ENCODE results near the gene EID2B. TPM values are rescaled to one million over a fixed set of nuclear protein-coding genes. Genes with fewer than 3 reads are reported as not detected.

The EID2B gene
- total RNA-seq, 1 donor from 2014 or later: 2.1 TPM

DNA sequence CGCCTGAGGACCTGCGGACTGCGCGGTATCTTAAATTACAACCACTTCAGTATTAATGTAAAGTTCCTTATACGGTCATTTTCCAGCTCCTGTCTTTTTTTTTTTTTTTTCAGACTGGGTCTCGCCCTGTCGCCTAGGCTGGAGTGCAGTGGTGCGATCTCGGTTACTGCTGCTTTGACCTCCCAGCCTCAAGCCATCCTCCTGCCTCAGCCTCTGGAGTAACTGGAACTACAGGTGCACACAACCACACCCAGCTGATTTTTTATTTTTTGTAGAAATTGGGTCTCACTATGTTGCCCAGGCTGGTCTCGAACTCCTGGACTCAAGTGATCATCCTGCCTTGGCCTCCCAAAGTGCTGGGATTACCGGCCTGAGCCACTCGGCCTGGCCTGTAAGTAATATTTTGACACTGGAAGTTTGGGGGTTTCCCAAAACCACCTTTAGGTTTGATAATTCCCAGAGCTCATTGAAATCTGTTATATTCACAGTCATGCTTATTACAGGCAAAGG lies 406 bp upstream of the EID2B start:
- DNase-seq (ENCODE audit: low spot score): no peak

DNA sequence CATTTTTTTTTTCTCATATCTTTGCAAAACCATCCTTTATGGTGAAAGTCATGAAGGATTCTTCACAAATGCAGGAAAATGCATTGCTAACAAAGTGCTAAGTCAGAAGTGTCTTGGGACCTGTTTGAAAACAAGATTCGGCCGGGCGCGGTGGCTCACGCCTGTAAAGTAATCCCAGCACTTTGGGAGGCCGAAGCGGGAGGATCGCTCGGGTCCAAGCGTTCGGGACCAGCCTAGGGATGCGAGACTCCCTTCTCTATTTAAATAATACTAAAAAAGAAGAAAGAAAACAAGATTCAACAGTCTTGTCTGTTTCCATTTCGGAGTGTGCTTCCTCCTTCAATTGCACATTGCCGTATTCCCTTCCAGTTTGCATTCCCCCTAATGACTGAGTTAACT lies 819 bp downstream of the EID2B start:
- no peak for DNase-seq (ENCODE audit: low spot score)

DNA sequence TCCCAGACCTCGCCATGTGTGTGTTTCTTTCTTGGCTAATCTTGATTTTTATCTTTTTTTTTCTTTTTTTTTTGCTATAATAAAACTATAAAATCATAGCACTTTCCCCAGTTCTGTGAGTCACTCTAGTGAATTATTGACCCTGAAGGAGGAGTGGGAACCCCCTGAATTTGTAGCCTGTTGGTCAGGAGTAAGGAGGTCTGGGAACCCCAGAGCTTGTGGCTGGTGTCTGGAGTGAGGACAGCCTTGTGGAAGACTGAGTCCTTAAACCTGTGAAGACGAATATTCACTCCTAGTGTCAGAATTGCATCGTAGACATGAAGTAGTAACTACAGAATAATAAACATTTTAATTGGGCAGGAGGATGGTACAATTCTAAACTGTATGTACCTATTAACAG lies 7.4 kb downstream of the EID2B start:
- DNase-seq (ENCODE audit: low spot score): no peak

- DNase-seq (ENCODE audit: low spot score): no peak
Observed at GRCh38 chr19:39524495-39524894, 8.2 kb downstream of the EID2B start.

DNA sequence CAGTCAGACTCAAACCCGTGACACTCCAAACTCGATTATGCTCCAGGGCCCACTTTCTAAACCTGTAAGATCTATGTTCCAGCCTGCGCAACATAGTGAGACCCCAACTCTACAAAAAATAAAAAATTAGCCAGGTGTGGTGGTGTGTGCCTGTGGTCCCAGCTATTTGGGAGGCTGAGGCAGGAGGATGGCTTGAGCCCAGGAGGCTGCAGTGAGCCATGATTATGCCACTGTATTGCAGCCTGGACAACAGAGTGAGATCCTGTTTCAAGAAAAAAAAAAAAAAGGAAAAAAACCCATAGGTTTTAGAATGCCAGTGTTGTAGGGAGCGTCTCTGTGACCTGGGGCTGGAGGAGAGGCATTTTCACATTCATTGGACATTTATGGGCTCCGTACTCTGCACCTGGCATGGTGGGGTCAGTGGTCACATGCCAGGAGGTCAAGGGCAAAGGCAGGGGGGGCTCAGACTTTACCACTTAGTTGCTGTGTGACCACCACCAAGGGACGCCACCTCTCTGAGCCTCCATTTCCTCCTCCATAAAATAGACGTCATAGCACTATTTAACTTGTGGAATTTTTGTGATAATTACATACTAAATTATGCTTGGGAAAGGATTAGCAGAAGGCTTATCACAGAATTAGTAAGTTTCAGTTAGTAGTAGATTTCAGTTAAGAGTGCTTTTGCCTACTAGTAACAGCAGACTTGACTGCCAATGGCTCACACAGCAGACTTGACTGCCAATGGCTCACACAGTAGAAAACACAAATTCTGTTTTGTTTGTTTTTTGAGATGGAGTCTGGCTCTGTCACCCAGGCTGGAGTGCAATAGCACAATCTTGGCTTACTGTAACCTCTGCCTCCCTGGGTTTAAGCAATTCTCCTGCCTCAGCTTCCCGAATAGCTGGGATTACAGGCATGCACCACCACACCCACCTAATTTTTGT lies 11.8 kb downstream of the EID2B start:
- no peak for DNase-seq (ENCODE audit: low spot score)

DNA sequence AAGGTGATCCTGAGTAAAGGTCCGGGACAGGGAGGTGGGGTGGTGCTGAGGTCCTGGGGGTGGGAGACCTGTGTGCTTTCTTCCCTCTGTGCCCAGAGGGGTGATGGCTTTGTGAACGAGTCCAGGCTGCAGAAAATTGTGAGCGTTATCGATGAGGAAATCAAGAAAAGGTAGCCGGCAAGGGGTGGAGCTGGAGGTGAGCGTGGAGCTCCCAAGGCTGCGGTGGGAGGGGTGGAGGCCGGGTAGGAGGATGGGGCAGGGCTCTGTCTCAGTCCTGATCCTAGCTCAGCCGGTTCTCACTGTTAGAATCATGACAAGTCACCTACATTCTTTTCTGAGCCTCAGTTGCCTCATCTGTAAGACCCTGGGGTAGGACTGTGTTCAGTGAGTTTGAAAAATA lies 13.7 kb downstream of the EID2B start:
- no peak for DNase-seq (ENCODE audit: low spot score)

GRCh38 chr19:39518458-39518857 lies 14.2 kb downstream of the EID2B start:
- DNase-seq (ENCODE audit: low spot score): no peak

DNA sequence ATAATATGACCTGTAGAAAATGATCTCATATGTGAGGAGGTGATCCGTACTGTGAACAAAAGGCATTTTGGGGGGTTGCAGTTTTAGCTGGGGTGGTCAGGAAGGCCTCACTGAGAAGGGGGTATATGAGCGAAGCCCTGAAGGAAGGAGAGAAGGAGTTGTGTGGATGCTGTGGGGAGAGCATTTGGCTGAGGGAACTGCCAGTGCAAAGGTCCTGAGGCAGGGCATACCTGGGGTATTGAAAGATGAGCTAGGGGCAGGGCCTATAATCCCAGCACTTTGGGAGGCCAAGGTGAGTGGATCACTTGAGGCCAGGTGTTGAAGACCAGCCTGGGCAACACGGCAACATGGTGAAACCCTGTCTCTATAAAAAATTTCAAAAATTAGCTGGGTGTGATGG lies 15.2 kb downstream of the EID2B start:
- no peak for DNase-seq (ENCODE audit: low spot score)

GRCh38 chr19:39516270-39516669 lies 16.4 kb downstream of the EID2B start:
- no peak for DNase-seq (ENCODE audit: low spot score)

GRCh38 chr19:39515551-39516191 lies 17.0 kb downstream of the EID2B start:
- DNase-seq (ENCODE audit: low spot score): no peak

DNA sequence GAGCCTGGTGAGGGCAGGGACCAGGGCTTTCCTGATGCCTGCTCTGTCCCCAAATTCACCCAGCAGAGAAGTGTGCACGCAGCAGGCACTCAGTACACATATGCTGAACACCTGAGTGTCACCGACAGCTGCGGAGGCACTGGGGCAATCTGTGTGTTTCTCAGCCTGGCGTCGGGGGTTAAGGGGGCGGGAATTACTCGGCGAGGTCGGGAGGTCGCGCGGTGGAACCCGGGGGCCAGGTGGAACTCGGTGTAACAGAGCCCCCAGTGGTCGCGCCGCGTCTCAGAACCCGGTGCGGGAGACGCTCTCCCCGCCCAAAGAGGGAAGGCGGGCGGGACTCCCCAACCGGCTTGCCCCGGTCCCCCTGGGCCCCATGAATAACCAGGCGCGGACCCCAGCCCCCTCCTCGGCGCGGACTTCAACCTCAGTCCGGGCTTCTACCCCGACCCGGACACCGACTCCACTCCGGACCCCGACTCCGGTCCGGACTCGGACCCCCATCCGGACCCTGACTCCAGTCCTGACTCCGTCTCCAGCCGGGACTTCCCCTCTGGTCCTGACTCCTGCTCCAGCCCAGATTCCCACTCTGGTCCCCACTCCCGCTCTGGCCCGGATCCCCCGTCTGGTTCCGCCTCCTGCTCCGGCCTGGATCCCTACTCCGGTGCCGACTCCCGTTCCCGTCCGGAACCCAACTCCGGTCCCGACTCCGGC lies 17.7 kb downstream of the EID2B start, which contains the start of gene SELENOV:
TSS of gene SELENOV (plus strand) at position 300 of the 711 bp plus-strand sequence. CDS start at position 374, 74 bp downstream.
- no peak for DNase-seq (ENCODE audit: low spot score)

DNA sequence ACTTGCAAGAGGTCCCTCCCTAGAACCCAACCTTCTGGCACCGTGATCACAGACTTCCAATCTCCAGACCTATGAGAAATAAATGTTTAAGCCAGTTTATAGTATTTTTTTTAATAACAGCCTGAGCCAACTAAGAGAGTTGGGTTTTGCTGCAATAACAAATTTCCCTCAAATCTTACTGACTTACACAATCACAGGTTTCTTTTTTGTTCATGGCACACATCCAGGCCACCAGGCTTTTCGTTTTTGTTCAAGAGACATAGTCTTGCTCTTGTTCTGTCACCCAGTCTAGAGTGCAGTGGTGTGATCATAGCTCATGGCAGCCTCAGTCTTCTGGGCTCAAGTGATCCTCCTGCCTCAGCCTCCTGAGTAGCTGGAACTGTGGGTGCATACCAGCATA lies 19.7 kb downstream of the EID2B start:
- no peak for DNase-seq (ENCODE audit: low spot score)

DNA sequence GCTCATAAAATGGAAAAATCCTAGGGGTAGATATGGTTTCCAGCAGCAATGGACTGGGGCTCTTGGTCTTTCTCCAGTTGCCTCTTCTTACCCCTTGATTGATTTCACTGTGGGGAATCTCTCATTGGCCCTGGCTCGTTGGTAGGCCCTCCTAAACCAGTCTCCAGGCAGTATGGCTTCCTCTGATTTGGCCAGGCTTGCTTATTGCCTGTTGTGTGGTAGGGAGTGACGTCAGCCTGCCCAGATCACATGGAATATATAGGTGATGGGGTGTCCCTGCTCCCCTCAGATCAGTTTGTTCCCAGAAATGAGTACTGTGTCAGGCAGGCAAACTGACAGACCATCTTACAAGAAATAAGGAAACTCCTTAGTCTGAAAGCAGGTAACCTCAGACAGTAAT lies 23.4 kb downstream of the EID2B start:
- DNase-seq (ENCODE audit: low spot score): no peak

GRCh38 chr19:39508629-39509028 lies 24.0 kb downstream of the EID2B start:
- DNase-seq (ENCODE audit: low spot score): no peak

GRCh38 chr19:39507715-39508364 lies 24.8 kb downstream of the EID2B start:
- no peak for DNase-seq (ENCODE audit: low spot score)

GRCh38 chr19:39506944-39507714 lies 25.5 kb downstream of the EID2B start:
- DNase-seq (ENCODE audit: low spot score): no peak

GRCh38 chr19:39506598-39506943 lies 26.1 kb downstream of the EID2B start:
- no peak for DNase-seq (ENCODE audit: low spot score)

DNA sequence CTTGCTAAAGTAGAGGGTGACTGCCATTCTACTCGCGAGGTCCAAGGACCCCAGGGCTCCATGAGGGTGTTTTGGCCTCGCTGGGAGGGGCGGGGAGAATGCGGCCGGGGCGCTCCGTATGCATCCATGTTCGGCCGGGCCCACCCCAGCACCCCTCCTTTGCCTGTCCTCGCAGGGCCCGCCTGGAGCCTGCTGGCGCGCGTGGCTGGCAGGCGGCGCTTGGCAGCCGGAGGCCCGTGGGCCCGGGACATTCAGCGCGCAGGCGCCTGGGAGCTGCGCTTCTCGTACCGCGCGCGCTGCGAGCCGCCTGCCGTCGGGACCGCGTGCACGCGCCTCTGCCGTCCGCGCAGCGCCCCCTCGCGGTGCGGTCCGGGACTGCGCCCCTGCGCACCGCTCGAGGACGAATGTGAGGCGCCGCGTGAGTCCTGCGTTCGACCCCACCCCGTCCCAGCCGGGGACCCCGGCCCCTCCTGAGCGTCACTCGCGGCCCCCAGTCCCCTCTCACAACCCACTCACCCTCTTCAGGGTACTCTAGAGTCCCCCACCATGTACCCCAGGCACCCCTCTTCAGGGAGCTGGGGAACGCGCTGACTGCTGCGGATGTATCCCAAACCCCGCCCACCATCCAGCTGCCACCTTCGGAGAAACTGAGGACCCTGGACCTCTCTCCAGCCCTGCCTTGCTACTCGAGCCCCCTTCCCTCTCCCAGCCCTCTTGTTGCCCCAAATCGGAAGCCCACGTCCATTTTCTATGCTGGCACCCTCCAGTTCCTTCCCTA lies 29.8 kb downstream of the EID2B start:
- DNase-seq (ENCODE audit: low spot score): no peak

DNA sequence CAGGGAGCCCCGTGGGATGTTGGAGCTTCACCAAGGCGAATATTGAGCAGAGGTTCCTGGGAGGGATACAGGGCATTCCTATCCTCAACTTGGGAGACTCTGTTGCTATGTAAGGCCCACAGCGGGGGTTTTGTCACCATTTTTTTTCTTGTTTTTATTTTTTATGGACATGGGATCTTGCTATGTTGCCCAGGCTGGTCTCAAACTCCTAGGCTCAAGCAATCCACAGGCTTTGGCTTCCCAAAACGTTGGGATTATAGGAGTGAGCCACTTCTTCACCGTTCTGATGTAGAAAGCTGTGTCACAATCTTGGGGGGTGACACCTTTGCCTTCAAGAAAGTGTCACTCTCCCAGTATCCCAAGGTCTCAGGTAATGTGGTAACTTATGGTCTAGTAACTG lies 31.3 kb downstream of the EID2B start:
- no peak for DNase-seq (ENCODE audit: low spot score)

- DNase-seq (ENCODE audit: low spot score): no peak
Observed at GRCh38 chr19:39500543-39500942, 32.1 kb downstream of the EID2B start.

All from mesenteric fat pad (tissue), 1 donor.